AG09309 (cell line): Measurements from ENCODE around the gene DYNC1I1.
A peak's percentile ranks its signal among the peaks of the same experiment; 100 is the strongest.

Source experiments
- DNase-seq: peaks from one replicate; pipeline ENCODE4 v3.0.0-alpha.2; 2010; ENCODE audit warnings: low read depth
- H3K4me3 ChIP-seq: 2 replicates; pipeline ENCODE4 v1.5.1; 2011; ENCODE audit warnings: mild to moderate bottlenecking, low read depth, low read length, moderate library complexity; ENCODE audit not compliant: control insufficient read depth
- CTCF ChIP-seq: IDR thresholded peaks from 2 replicates; pipeline ENCODE4 v1.5.1; 2011; ENCODE audit warnings: mild to moderate bottlenecking, low read depth, low read length, inconsistent platforms; ENCODE audit not compliant: insufficient read depth, control insufficient read depth; ENCODE audit errors: missing control alignments

The DYNC1I1 gene

DNA sequence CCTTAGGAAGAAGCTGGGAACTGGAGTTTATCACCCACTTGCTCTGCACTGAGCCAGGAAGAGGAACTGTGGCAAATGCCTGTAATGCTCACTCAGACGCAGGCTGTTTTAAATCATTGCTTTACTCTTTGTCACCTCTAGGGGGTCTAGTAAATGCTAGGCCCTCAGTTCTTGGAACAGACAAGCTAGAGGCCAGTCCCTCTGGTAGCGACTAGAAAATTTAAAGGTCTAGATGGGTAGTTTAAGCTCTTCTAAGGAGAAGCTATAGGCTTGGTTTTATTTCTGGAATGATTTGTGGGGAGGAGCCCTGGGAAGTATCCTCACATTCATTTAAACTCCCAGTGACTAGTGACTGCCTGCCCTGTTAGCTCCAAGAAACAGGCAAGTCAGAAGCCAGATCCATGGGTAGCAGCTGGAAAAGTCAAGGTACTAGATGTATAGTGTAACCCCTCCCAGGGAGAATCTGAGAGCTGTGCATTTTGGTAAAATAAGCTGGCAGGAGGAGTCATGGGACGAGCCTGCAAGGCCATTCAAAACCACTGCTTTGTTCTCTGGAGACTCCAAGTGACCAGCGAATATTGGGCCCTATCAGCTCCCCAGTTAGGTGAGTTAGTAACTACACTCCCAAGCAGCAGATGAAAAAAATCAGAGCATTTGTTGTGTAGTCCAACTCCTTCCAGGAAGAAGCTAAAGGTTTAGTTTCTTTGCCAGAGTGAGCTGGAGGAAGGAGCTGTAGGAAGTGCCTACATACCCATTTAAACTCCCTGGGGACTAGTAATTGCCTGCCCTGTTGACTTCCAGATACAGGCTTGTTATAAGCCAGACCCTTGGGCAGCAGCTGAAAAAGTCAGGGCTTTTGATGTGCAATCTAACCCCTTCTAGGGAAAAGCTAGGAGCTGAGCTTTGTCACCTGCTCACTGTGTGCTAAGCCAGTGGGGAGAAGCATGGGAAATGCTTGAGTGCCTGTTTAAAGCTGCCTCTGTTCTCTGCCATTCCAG, 68.9 kb downstream of the DYNC1I1 start:
- no peak for DNase-seq
- H3K4me3 ChIP-seq, result no peak overlapping the region
- TF ChIP-seq CTCF, result peak; percentile 39

- TF ChIP-seq CTCF, result peak; percentile 20
Observed at GRCh38 chr7:95843286-95843685, 70.9 kb downstream of the DYNC1I1 start.

DNA sequence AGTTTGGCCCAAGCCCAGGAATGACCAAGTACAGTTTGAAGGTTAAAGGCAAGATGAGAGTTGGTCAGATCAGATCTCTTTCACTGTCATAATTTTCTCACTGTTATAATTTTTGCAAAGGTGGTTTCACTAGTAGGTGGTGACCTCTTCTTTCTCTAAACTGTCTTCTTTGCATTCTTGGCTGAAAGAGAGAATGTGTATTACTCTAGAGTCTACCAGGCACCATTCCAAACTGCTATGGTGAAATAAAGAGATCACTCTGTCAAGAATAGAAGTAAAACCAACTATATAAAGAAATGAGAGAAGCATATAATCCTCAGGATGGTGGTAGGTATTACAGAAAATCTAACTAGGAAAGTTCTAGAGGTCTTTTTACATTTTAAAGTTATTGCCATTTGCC, 72.7 kb downstream of the DYNC1I1 start:
- no peak for TF ChIP-seq CTCF
- H3K4me3 ChIP-seq, result no peak overlapping the region
- DNase-seq, result no peak

More at GRCh38 chr7:95843286-95843685, 70.9 kb downstream of the DYNC1I1 start:
- no peak for DNase-seq
- H3K4me3 ChIP-seq, result no peak overlapping the region

GRCh38 chr7:95847061-95847460, 74.7 kb downstream of the DYNC1I1 start:
- no peak for DNase-seq
- no peak overlapping the region for H3K4me3 ChIP-seq
- no peak for TF ChIP-seq CTCF

DNA sequence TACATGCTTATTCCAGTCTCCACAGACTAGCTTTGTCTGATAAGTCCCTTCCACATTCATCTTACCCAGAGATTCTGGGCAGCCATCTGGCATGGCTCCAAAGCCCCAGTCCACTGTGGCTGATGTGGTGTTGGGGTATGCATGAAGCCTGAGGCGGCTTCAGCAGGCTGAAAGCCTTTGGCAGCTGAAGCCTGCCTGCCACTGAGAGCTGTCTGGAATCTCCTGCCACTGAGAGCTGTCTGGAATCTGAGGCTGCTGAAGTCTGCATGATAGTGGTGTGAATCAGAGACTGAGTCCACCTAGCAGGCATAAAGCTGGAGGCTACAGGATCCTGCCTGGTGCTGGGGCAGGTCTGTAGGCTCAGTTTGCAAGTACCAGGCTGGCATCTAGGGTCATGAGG, 87.1 kb downstream of the DYNC1I1 start:
- no peak for TF ChIP-seq CTCF
- DNase-seq, result peak; percentile 48

GRCh38 chr7:95861041-95861440, 88.7 kb downstream of the DYNC1I1 start:
- TF ChIP-seq CTCF, result no peak
- no peak for DNase-seq
- H3K4me3 ChIP-seq, result no peak overlapping the region

More for the DNA sequence above, 87.1 kb downstream of the DYNC1I1 start:
- H3K4me3 ChIP-seq, result no peak overlapping the region
